ENCODE results near the gene VSTM4. TPM values are rescaled to one million over a fixed set of nuclear protein-coding genes. Genes with fewer than 3 reads are reported as not detected.

The VSTM4 gene
- total RNA-seq, 1 experiment from 2014 or later, result 0.13 TPM

DNA sequence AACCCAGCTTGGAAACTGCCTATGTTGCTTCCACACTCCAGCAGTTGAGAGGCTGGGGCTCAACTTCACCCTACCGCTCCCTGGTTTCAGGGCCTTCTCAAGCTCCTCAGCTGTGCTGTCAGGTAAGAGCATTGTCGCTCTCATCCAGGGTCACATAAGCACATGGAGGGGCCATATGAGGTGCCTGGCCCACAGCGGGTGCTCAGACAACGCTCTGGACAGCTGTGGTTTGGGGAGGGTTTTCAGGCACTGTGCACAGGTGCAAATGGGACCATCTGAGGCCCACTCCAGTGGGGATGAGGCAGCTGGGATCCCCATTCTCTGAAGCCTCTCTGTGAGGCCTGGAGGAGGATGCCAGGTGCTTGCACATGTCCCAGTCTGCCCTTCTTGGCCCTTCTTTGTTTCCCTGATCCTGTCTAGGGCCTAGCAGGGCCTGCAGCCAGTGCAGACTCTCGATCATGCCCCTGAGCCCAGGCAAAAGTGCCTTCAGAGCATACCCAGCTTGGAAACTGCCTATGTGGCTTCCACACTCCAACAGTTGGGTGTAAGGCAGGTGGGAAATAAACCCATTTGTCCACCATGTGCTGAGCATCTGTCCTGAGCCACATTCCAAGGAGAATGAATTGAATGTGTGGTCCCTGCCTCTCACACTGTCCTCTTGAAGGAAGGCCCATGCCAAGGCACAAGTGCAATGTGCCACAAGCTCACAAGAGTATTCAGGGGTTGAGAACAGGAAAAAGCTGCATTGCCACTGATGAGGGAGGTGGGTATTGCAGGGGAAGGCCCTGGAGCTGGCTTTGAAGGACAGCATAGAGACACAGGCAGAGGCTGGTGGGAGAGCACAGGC, 40.3 kb downstream of the VSTM4 start:
- POLR2A ChIA-PET, result no interaction called here
- no peaks in the 10 kb centered on the region for H3K4me1 ChIP-seq (ENCODE audit: control insufficient read depth, insufficient read depth, low read length)
- in situ Hi-C loops (cut with HindIII; ENCODE audit: low pct_unique_long_range_greater_than_20kb, low sequenced_read_pairs), result no loop called here
- no TSS peak for BruUV-seq (replicated peaks)
- TF ChIP-seq POLR2AphosphoS5 (IDR thresholded peaks at IDR 0.05; ENCODE audit: low read depth, low read length) (no peak), TCF7L2 (IDR thresholded peaks at IDR 0.05; ENCODE audit: low read depth, low read length) (no peak), SIN3A (IDR thresholded peaks at IDR 0.05; ENCODE audit: borderline replicate concordance, insufficient read depth, low read depth, low read length) (no peak)
- TF ChIP-seq, protein P1, sequence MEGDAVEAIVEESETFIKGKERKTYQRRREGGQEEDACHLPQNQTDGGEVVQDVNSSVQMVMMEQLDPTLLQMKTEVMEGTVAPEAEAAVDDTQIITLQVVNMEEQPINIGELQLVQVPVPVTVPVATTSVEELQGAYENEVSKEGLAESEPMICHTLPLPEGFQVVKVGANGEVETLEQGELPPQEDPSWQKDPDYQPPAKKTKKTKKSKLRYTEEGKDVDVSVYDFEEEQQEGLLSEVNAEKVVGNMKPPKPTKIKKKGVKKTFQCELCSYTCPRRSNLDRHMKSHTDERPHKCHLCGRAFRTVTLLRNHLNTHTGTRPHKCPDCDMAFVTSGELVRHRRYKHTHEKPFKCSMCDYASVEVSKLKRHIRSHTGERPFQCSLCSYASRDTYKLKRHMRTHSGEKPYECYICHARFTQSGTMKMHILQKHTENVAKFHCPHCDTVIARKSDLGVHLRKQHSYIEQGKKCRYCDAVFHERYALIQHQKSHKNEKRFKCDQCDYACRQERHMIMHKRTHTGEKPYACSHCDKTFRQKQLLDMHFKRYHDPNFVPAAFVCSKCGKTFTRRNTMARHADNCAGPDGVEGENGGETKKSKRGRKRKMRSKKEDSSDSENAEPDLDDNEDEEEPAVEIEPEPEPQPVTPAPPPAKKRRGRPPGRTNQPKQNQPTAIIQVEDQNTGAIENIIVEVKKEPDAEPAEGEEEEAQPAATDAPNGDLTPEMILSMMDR (IDR thresholded peaks at IDR 0.05), result no peak
- TF ChIP-seq, protein P2, sequence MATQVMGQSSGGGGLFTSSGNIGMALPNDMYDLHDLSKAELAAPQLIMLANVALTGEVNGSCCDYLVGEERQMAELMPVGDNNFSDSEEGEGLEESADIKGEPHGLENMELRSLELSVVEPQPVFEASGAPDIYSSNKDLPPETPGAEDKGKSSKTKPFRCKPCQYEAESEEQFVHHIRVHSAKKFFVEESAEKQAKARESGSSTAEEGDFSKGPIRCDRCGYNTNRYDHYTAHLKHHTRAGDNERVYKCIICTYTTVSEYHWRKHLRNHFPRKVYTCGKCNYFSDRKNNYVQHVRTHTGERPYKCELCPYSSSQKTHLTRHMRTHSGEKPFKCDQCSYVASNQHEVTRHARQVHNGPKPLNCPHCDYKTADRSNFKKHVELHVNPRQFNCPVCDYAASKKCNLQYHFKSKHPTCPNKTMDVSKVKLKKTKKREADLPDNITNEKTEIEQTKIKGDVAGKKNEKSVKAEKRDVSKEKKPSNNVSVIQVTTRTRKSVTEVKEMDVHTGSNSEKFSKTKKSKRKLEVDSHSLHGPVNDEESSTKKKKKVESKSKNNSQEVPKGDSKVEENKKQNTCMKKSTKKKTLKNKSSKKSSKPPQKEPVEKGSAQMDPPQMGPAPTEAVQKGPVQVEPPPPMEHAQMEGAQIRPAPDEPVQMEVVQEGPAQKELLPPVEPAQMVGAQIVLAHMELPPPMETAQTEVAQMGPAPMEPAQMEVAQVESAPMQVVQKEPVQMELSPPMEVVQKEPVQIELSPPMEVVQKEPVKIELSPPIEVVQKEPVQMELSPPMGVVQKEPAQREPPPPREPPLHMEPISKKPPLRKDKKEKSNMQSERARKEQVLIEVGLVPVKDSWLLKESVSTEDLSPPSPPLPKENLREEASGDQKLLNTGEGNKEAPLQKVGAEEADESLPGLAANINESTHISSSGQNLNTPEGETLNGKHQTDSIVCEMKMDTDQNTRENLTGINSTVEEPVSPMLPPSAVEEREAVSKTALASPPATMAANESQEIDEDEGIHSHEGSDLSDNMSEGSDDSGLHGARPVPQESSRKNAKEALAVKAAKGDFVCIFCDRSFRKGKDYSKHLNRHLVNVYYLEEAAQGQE (IDR thresholded peaks at IDR 0.05; ENCODE audit: insufficient read depth in 1 of 2, low read depth in 2 of 2, low read length in 1 of 2), result no peak
- H3K4me3 ChIP-seq (ENCODE audit: low read depth in 2 of 2, low read length in 2 of 2), result no peak overlapping the region
- intact Hi-C loops (cut with micrococcal nuclease; ENCODE audit: unreplicated experiment), result no loop called here
- CTCF ChIA-PET, result interaction anchor here (0.6 kb wide), 1 partner anchor 23 kb away, joined by 3 read pairs; no protein-coding TSS in a partner anchor
- no peak overlapping the region for H3K27ac ChIP-seq (ENCODE audit: low read length)
- H3K9me3 ChIP-seq (ENCODE audit: control insufficient read depth, insufficient read depth, low read depth, low read length), result no peaks in the 10 kb centered on the region
- DNase-seq (ENCODE audit: low read depth, low spot score), result no peak
- H3K27me3 ChIP-seq (ENCODE audit: control insufficient read depth, insufficient read depth, low read length), result peaks cover 3% of the 10 kb centered on the region
- no peak for ATAC-seq
- H3K36me3 ChIP-seq (ENCODE audit: control insufficient read depth, insufficient read depth, low read length), result no peaks in the 10 kb centered on the region

DNA sequence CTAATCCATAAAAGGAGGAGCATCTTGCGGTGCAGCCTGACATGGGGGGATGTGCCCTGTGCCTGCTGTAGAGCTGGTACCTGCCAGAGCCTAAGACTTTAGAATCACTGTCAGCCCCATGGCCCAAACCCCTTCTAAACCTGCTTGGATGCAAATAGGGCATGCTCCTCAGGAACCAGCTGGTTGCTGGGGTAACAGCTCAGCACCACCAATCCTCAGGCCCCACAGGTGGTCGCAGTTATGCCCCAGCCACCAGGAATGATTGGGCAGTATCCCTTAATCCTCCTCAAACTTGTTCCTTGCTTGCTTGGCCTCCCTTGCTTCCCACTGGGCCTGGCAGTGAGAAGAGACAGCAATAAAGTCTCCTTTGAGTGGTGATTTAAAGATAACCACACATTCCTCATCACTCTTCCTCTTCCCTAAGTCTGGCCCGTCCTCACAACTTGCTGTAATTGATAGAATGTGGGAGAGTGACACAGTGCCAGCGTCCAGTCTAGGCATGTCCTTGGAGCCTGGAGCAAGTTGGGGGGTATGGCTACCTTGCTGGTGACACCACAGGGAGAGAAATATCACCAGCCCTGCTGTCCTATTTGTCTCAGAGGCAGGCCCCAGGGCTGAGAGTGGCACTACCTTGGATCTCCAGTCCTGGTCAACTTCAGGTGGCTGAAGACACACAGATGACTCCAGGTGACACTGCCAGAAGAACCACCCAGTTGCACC, 43.0 kb downstream of the VSTM4 start:
- in situ Hi-C loops (cut with HindIII; ENCODE audit: low pct_unique_long_range_greater_than_20kb, low sequenced_read_pairs) (no loop called here), intact Hi-C loops (cut with micrococcal nuclease; ENCODE audit: unreplicated experiment) (no loop called here)
- CTCF ChIA-PET, result no interaction called here
- no peaks in the 10 kb centered on the region for H3K4me1 ChIP-seq (ENCODE audit: control insufficient read depth, insufficient read depth, low read length)
- DNase-seq (ENCODE audit: low read depth, low spot score) (no peak), ATAC-seq (no peak)
- no peak for TF ChIP-seq SIN3A (IDR thresholded peaks at IDR 0.05; ENCODE audit: borderline replicate concordance, insufficient read depth, low read depth, low read length)
- TF ChIP-seq TCF7L2 (IDR thresholded peaks at IDR 0.05; ENCODE audit: low read depth, low read length), result no peak
- TF ChIP-seq, protein P2 (IDR thresholded peaks at IDR 0.05; ENCODE audit: insufficient read depth in 1 of 2, low read depth in 2 of 2, low read length in 1 of 2), result no peak
- TF ChIP-seq POLR2AphosphoS5 (IDR thresholded peaks at IDR 0.05; ENCODE audit: low read depth, low read length), result no peak
- TF ChIP-seq, protein P1 (IDR thresholded peaks at IDR 0.05), result no peak
- H3K36me3 ChIP-seq (ENCODE audit: control insufficient read depth, insufficient read depth, low read length), result no peaks in the 10 kb centered on the region
- no peak overlapping the region for H3K4me3 ChIP-seq (ENCODE audit: low read depth in 2 of 2, low read length in 2 of 2)
- H3K27me3 ChIP-seq (ENCODE audit: control insufficient read depth, insufficient read depth, low read length), result no peaks in the 10 kb centered on the region; the same call in 1 of the 2 replicates
- H3K27ac ChIP-seq (ENCODE audit: low read length), result no peak overlapping the region
- BruUV-seq (replicated peaks), result no TSS peak
- H3K9me3 ChIP-seq (ENCODE audit: control insufficient read depth, insufficient read depth, low read depth, low read length), result no peaks in the 10 kb centered on the region
- POLR2A ChIA-PET, result no interaction called here
